Transverse colon (tissue), 4 donors: ENCODE data around the gene ATP4B.

Experiments
- CTCF ChIP-seq, 5 experiments: fragments of 200-600 bp in 3 of 5; fragments of 450-650 bp in 2 of 5; sonication (generic) in 3 of 5; IDR thresholded peaks; 1 replicate in 2 of 5; 2 replicates in 3 of 5; pipeline ENCODE4 v1.5.1; 2016 to 2017; ENCODE audit warnings: antibody characterized with exemption in 5 of 5, inconsistent platforms in 3 of 5, mild to moderate bottlenecking in 2 of 5, moderate library complexity in 1 of 5
- POLR2A ChIP-seq: fragments of 450-650 bp; IDR thresholded peaks from one replicate; pipeline ENCODE4 v1.6.1; 2016; ENCODE audit warnings: antibody characterized with exemption, mild to moderate bottlenecking, moderate library complexity
- POLR2AphosphoS5 ChIP-seq, 3 donors: sonication (generic); formaldehyde crosslinking; IDR thresholded peaks; one replicate each; pipeline ENCODE4 v1.6.1; 2016; ENCODE audit warnings: antibody characterized with exemption in 3 of 3

GRCh38 chr13:113601166-113602070 lies 56.6 kb downstream of the ATP4B start:
- TF ChIP-seq POLR2AphosphoS5 (IDR thresholded peaks at IDR 0.05): no peak
- no peak for TF ChIP-seq CTCF (IDR thresholded peaks at IDR 0.05)
- TF ChIP-seq POLR2A: no peak
